ENCODE results near the gene CYFIP2. TPM values are rescaled to one million over a fixed set of nuclear protein-coding genes. Genes with fewer than 3 reads are reported as not detected.
A peak's percentile ranks its signal among the peaks of the same experiment; 100 is the strongest.

The CYFIP2 gene
- total and polyA plus RNA-seq, 2 donors (not counting 1 experiment from before 2014, with no cell fraction given) = 5.0 to 27.6 TPM

- Histone ChIP-seq H3K4me2 (ENCODE audit: extremely low read depth, insufficient read depth, low read length) (no peak overlapping the region), H4K20me1 (ENCODE audit: control insufficient read depth, extremely low read depth, insufficient read depth, low read length) (no peaks in the 10 kb centered on the region)
These were observed 85.8 kb downstream of the CYFIP2 start for GRCh38 chr5:157351802-157352092.

GRCh38 chr5:157352756-157353340 is 86.9 kb downstream of the CYFIP2 start:
- Histone ChIP-seq H3K4me2 (ENCODE audit: extremely low read depth, insufficient read depth, low read length) (no peak overlapping the region), H3K27me3 (ENCODE audit: control insufficient read depth, insufficient read depth, low read length) (no peaks in the 10 kb centered on the region), H2AFZ (ENCODE audit: low read length) (no peak overlapping the region), H3K27ac (ENCODE audit: insufficient read depth, low read length) (no peak overlapping the region), H3K4me3 (replicated peaks in 1 of 4; ENCODE audit: control extremely low read depth in 1 of 4, insufficient read depth in 1 of 4, low read depth in 3 of 4, low read length in 4 of 4) (no peak overlapping the region), H3K9me3 (ENCODE audit: control insufficient read depth, insufficient read depth, low read depth, low read length) (no peaks in the 10 kb centered on the region), H3K36me3 (ENCODE audit: control insufficient read depth, insufficient read depth, low read length) (no peaks in the 10 kb centered on the region), H3K79me2 (ENCODE audit: control insufficient read depth, insufficient read depth, low read length) (no peaks in the 10 kb centered on the region), H3K4me1 (ENCODE audit: control insufficient read depth, extremely low read depth, insufficient read depth, low read length) (no peaks in the 10 kb centered on the region), H4K20me1 (ENCODE audit: control insufficient read depth, extremely low read depth, insufficient read depth, low read length) (no peaks in the 10 kb centered on the region), H3K9ac (ENCODE audit: insufficient read depth, low read length) (no peak overlapping the region)
- DNase-seq (ENCODE audit: low read depth in 2 of 2) = no peak
- TF ChIP-seq EZH2 (IDR thresholded peaks at IDR 0.05; ENCODE audit: low read length, missing control alignments) = no peak

More at GRCh38 chr5:157351802-157352092, 85.8 kb downstream of the CYFIP2 start:
- DNase-seq (ENCODE audit: low read depth in 2 of 2) = no peak
- H3K36me3 ChIP-seq (ENCODE audit: control insufficient read depth, insufficient read depth, low read length) = no peaks in the 10 kb centered on the region
- no peak overlapping the region for H3K9ac ChIP-seq (ENCODE audit: insufficient read depth, low read length)
- H3K9me3 ChIP-seq (ENCODE audit: control insufficient read depth, insufficient read depth, low read depth, low read length) = no peaks in the 10 kb centered on the region
- no peak overlapping the region for H3K27ac ChIP-seq (ENCODE audit: insufficient read depth, low read length)
- no peak overlapping the region for H2AFZ ChIP-seq (ENCODE audit: low read length)
- no peaks in the 10 kb centered on the region for H3K27me3 ChIP-seq (ENCODE audit: control insufficient read depth, insufficient read depth, low read length)
- H3K4me1 ChIP-seq (ENCODE audit: control insufficient read depth, extremely low read depth, insufficient read depth, low read length) = no peaks in the 10 kb centered on the region
- no peaks in the 10 kb centered on the region for H3K79me2 ChIP-seq (ENCODE audit: control insufficient read depth, insufficient read depth, low read length)
- TF ChIP-seq EZH2 (IDR thresholded peaks at IDR 0.05; ENCODE audit: low read length, missing control alignments) (no peak), CTCF (conservative IDR thresholded peaks at IDR 0.05 in 1 of 2, IDR thresholded peaks at IDR 0.05 in 1 of 2; ENCODE audit: low read depth in 1 of 2, low read length in 2 of 2) (no peak)
- no peak overlapping the region for H3K4me3 ChIP-seq (replicated peaks in 1 of 4; ENCODE audit: control extremely low read depth in 1 of 4, insufficient read depth in 1 of 4, low read depth in 3 of 4, low read length in 4 of 4)

GRCh38 chr5:157354800-157355199 is 88.9 kb downstream of the CYFIP2 start:
- Histone ChIP-seq H3K36me3 (ENCODE audit: control insufficient read depth, insufficient read depth, low read length) (no peaks in the 10 kb centered on the region), H3K4me2 (ENCODE audit: extremely low read depth, insufficient read depth, low read length) (no peak overlapping the region), H3K27ac (ENCODE audit: insufficient read depth, low read length) (no peak overlapping the region), H3K4me3 (replicated peaks in 1 of 4; ENCODE audit: control extremely low read depth in 1 of 4, insufficient read depth in 1 of 4, low read depth in 3 of 4, low read length in 4 of 4) (no peak overlapping the region), H2AFZ (ENCODE audit: low read length) (no peak overlapping the region), H4K20me1 (ENCODE audit: control insufficient read depth, extremely low read depth, insufficient read depth, low read length) (no peaks in the 10 kb centered on the region), H3K9me3 (ENCODE audit: control insufficient read depth, insufficient read depth, low read depth, low read length) (no peaks in the 10 kb centered on the region), H3K9ac (ENCODE audit: insufficient read depth, low read length) (no peak overlapping the region), H3K4me1 (ENCODE audit: control insufficient read depth, extremely low read depth, insufficient read depth, low read length) (no peaks in the 10 kb centered on the region), H3K27me3 (ENCODE audit: control insufficient read depth, insufficient read depth, low read length) (no peaks in the 10 kb centered on the region), H3K79me2 (ENCODE audit: control insufficient read depth, insufficient read depth, low read length) (no peaks in the 10 kb centered on the region)
- no peak for DNase-seq (ENCODE audit: low read depth in 2 of 2)
- TF ChIP-seq CTCF (conservative IDR thresholded peaks at IDR 0.05 in 1 of 2, IDR thresholded peaks at IDR 0.05 in 1 of 2; ENCODE audit: low read depth in 1 of 2, low read length in 2 of 2) (peak; percentile 16 to 57), EZH2 (IDR thresholded peaks at IDR 0.05; ENCODE audit: low read length, missing control alignments) (no peak)

Measured in fibroblast of lung (primary cell).